HepG2 (cell line): ENCODE data around the gene ZNF48. TPM values are rescaled to one million over a fixed set of nuclear protein-coding genes. Genes with fewer than 3 reads are reported as not detected.

Source experiments
- ETV6 ChIP-seq: sonication (generic); formaldehyde crosslinking; conservative IDR thresholded peaks from 2 replicates; pipeline ENCODE4 v1.4.0; 2020; ENCODE audit warnings: missing genetic modification reagents
- ONECUT2 ChIP-seq: sonication (generic); formaldehyde crosslinking; IDR thresholded peaks from 2 replicates; pipeline ENCODE4 v1.4.0; 2020; ENCODE audit warnings: missing genetic modification reagents
- RFX5 ChIP-seq: IDR thresholded peaks from 2 replicates; pipeline ENCODE4 v1.6.1; 2011; ENCODE audit warnings: low read depth, low read length, improper control_type of control experiment
- SRF ChIP-seq: IDR thresholded peaks from 2 replicates; pipeline ENCODE4 v1.6.1; 2011; ENCODE audit warnings: mild to moderate bottlenecking, low read depth, low read length, moderate library complexity
- ZNF160 ChIP-seq: sonication (generic); formaldehyde crosslinking; IDR thresholded peaks from 2 replicates; pipeline ENCODE4 v1.8.0; 2022; ENCODE audit warnings: mild to moderate bottlenecking, inconsistent platforms, missing genetic modification reagents
- ZNF260 ChIP-seq: sonication (generic); formaldehyde crosslinking; IDR thresholded peaks from 2 replicates; pipeline ENCODE4 v1.4.0; 2020; ENCODE audit warnings: missing genetic modification reagents, low read depth, mild to moderate bottlenecking, borderline replicate concordance
- ZNF343 ChIP-seq: sonication (generic); formaldehyde crosslinking; IDR thresholded peaks from 2 replicates; pipeline ENCODE4 v1.4.0; 2020; ENCODE audit warnings: mild to moderate bottlenecking, missing genetic modification reagents
- ZNF562 ChIP-seq: sonication (generic); formaldehyde crosslinking; IDR thresholded peaks from 2 replicates; pipeline ENCODE4 v1.8.0; 2022; ENCODE audit warnings: missing genetic modification reagents, borderline replicate concordance
- ZNF570 ChIP-seq: sonication (generic); formaldehyde crosslinking; IDR thresholded peaks from 2 replicates; pipeline ENCODE4 v1.4.0; 2020; ENCODE audit warnings: mild to moderate bottlenecking, missing genetic modification reagents, borderline replicate concordance
- ZNF672 ChIP-seq: sonication (generic); formaldehyde crosslinking; IDR thresholded peaks from 2 replicates; pipeline ENCODE4 v1.8.1; 2022; ENCODE audit warnings: missing genetic modification reagents
- ZNF782 ChIP-seq: sonication (generic); formaldehyde crosslinking; IDR thresholded peaks from 2 replicates; pipeline ENCODE4 v1.4.0; 2020; ENCODE audit warnings: missing genetic modification reagents, mild to moderate bottlenecking, borderline replicate concordance
- ZSCAN12 ChIP-seq: sonication (generic); formaldehyde crosslinking; IDR thresholded peaks from 2 replicates; pipeline ENCODE4 v1.9.0; 2021; ENCODE audit warnings: mild to moderate bottlenecking, missing genetic modification reagents
- polyA plus RNA-seq, 8 experiments: library from polyadenylated mRNA; depleted of rRNA in 3 of 8; stranded (reverse) in 7 of 8; unstranded in 1 of 8; fragments of >200 nt; fragmentation: Illumina TruSeq in 4 of 8; extraction: Trizol in 4 of 8; gene quantifications; 2 replicates each; pipeline versions ENCODE4 v1.2.1 to v1.2.3, GENCODE V29; 2011 to 2016; ENCODE audit warnings: low read depth in 4 of 8, missing spikeins in 1 of 8, mixed read lengths in 1 of 8; ENCODE audit not compliant: insufficient read depth in 1 of 8
- total RNA-seq, 5 experiments: library from RNA; depleted of rRNA; stranded (reverse); fragments of >200 nt; fragmentation: Illumina TruSeq; extraction: Trizol; gene quantifications; 2 replicates each; pipeline ENCODE4 v1.2.3, GENCODE V29; 2016; ENCODE audit warnings: low read depth in 1 of 5
- TF ChIP-seq, protein P1 (sequence below): sonication (generic); formaldehyde crosslinking; IDR thresholded peaks from 2 replicates; pipeline ENCODE4 v1.8.0; 2022; ENCODE audit warnings: missing genetic modification reagents, mild to moderate bottlenecking, inconsistent platforms, borderline replicate concordance
- TF ChIP-seq, protein P2 (sequence below): sonication (generic); formaldehyde crosslinking; IDR thresholded peaks from 2 replicates; pipeline ENCODE4 v1.4.0; 2020; ENCODE audit warnings: mild to moderate bottlenecking, missing genetic modification reagents
- TF ChIP-seq, protein P3 (sequence below): sonication (generic); formaldehyde crosslinking; IDR thresholded peaks from 2 replicates; pipeline ENCODE4 v1.9.0; 2021; ENCODE audit warnings: missing genetic modification reagents, borderline replicate concordance
- TF ChIP-seq, protein P4 (sequence below): sonication (generic); formaldehyde crosslinking; IDR thresholded peaks from 2 replicates; pipeline ENCODE4 v1.5.1; 2020; ENCODE audit warnings: mild to moderate bottlenecking, moderate library complexity, missing genetic modification reagents
- TF ChIP-seq, protein P5 (sequence below): sonication (generic); formaldehyde crosslinking; IDR thresholded peaks from 2 replicates; pipeline ENCODE4 v1.4.0; 2020; ENCODE audit warnings: missing genetic modification reagents, borderline replicate concordance

Gene ZNF48
- total and polyA plus RNA-seq, 2 of the 13 experiments (the other 11 are each of a cell fraction or from before 2014, with no cell fraction given), result 9.9 to 12.3 TPM

DNA sequence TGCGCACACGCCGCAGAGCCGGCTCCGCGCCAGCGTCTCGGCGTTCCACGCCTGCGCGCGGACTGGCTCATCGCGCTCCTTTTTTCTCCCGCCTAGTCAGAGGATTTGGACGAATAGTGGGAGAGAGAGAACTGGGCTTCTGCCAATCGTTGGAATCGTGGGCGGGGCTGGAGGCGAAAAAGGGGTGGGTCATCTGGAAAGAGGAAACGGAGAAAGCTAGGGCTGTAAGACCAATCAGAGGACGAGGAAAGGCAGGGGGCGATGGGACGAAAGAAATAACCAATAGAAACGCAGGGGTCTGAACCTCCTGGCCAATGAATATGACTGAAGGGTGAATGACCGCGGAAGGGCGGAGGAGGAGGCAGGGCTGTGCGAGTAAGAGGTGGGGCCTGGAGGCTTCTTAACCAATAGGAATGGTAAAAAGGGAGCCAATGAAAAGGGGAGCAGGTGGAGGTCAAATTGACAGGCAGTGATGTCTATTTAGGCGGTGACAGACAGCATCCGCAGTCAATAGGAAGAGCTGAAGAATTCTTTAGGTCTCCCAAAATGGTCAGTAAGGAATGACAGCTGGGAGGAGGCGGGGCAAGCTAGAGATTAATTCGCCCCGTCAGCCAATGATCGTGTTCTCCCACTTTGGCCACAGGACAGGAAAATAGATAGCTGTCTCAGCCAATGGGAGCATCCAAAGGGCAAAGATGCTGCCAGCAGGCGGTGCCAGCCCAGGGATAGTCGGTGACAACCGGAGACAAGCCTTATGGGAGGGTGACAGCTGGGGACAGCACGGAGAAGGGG is 24.6 kb upstream of the ZNF48 start, which contains the start of gene TBC1D10B (continued):
- TF ChIP-seq ZNF260 (CRISPR knock-in tag) (no peak), ONECUT2 (CRISPR knock-in tag) (no peak), SRF (peak; percentile 99), ZNF782 (CRISPR knock-in tag) (no peak), ZNF570 (CRISPR knock-in tag) (no peak), ZNF343 (CRISPR knock-in tag) (no peak), ETV6 (no peak), ZNF160 (CRISPR knock-in tag) (no peak), RFX5 (peak; percentile 65), ZNF562 (CRISPR knock-in tag) (no peak), ZSCAN12 (CRISPR knock-in tag) (no peak), ZNF672 (CRISPR knock-in tag) (no peak)
- TF ChIP-seq, protein P1, sequence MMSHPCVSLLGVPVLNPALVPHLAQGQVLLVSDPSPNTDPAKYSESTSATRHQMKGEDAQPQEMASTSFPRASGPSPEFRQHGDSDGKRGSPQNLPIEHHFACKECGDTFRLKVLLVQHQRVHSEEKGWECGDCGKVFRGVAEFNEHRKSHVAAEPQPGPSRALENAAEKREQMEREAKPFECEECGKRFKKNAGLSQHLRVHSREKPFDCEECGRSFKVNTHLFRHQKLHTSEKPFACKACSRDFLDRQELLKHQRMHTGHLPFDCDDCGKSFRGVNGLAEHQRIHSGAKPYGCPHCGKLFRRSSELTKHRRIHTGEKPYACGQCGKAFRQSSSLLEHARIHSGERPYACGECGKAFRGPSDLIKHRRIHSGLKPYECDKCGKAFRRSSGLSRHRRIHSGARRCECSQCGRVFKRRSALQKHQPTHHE, result no peak
- TF ChIP-seq, protein P2, sequence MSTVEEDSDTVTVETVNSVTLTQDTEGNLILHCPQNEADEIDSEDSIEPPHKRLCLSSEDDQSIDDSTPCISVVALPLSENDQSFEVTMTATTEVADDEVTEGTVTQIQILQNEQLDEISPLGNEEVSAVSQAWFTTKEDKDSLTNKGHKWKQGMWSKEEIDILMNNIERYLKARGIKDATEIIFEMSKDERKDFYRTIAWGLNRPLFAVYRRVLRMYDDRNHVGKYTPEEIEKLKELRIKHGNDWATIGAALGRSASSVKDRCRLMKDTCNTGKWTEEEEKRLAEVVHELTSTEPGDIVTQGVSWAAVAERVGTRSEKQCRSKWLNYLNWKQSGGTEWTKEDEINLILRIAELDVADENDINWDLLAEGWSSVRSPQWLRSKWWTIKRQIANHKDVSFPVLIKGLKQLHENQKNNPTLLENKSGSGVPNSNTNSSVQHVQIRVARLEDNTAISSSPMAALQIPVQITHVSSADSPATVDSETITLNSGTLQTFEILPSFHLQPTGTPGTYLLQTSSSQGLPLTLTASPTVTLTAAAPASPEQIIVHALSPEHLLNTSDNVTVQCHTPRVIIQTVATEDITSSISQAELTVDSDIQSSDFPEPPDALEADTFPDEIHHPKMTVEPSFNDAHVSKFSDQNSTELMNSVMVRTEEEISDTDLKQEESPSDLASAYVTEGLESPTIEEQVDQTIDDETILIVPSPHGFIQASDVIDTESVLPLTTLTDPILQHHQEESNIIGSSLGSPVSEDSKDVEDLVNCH (CRISPR knock-in tag), result no peak
- TF ChIP-seq, protein P3, sequence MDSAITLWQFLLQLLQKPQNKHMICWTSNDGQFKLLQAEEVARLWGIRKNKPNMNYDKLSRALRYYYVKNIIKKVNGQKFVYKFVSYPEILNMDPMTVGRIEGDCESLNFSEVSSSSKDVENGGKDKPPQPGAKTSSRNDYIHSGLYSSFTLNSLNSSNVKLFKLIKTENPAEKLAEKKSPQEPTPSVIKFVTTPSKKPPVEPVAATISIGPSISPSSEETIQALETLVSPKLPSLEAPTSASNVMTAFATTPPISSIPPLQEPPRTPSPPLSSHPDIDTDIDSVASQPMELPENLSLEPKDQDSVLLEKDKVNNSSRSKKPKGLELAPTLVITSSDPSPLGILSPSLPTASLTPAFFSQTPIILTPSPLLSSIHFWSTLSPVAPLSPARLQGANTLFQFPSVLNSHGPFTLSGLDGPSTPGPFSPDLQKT, result no peak
- TF ChIP-seq, protein P4, sequence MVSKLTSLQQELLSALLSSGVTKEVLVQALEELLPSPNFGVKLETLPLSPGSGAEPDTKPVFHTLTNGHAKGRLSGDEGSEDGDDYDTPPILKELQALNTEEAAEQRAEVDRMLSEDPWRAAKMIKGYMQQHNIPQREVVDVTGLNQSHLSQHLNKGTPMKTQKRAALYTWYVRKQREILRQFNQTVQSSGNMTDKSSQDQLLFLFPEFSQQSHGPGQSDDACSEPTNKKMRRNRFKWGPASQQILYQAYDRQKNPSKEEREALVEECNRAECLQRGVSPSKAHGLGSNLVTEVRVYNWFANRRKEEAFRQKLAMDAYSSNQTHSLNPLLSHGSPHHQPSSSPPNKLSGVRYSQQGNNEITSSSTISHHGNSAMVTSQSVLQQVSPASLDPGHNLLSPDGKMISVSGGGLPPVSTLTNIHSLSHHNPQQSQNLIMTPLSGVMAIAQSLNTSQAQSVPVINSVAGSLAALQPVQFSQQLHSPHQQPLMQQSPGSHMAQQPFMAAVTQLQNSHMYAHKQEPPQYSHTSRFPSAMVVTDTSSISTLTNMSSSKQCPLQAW, result no peak; the same call in 1 of the 2 replicates
- TF ChIP-seq, protein P5, sequence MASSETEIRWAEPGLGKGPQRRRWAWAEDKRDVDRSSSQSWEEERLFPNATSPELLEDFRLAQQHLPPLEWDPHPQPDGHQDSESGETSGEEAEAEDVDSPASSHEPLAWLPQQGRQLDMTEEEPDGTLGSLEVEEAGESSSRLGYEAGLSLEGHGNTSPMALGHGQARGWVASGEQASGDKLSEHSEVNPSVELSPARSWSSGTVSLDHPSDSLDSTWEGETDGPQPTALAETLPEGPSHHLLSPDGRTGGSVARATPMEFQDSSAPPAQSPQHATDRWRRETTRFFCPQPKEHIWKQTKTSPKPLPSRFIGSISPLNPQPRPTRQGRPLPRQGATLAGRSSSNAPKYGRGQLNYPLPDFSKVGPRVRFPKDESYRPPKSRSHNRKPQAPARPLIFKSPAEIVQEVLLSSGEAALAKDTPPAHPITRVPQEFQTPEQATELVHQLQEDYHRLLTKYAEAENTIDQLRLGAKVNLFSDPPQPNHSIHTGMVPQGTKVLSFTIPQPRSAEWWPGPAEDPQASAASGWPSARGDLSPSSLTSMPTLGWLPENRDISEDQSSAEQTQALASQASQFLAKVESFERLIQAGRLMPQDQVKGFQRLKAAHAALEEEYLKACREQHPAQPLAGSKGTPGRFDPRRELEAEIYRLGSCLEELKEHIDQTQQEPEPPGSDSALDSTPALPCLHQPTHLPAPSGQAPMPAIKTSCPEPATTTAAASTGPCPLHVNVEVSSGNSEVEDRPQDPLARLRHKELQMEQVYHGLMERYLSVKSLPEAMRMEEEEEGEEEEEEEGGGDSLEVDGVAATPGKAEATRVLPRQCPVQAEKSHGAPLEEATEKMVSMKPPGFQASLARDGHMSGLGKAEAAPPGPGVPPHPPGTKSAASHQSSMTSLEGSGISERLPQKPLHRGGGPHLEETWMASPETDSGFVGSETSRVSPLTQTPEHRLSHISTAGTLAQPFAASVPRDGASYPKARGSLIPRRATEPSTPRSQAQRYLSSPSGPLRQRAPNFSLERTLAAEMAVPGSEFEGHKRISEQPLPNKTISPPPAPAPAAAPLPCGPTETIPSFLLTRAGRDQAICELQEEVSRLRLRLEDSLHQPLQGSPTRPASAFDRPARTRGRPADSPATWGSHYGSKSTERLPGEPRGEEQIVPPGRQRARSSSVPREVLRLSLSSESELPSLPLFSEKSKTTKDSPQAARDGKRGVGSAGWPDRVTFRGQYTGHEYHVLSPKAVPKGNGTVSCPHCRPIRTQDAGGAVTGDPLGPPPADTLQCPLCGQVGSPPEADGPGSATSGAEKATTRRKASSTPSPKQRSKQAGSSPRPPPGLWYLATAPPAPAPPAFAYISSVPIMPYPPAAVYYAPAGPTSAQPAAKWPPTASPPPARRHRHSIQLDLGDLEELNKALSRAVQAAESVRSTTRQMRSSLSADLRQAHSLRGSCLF (CRISPR knock-in tag), result no peak
